ENCODE measurements around the gene ZNF697. TPM values are rescaled to one million over a fixed set of nuclear protein-coding genes. Genes with fewer than 3 reads are reported as not detected.

ZNF697 gene
- total RNA-seq, 1 experiment from 2014 or later: 17.4 TPM

GRCh38 chr1:119660253-119661083, 12.4 kb upstream of the ZNF697 start:
- no peak for DNase-seq
- H3K9me3 ChIP-seq (ENCODE audit: control insufficient read depth, low read depth, low read length): no peaks in the 10 kb centered on the region
- H3K23me2 ChIP-seq (ENCODE audit: insufficient read length, low read depth, low read length, poor library complexity, severe bottlenecking): no peaks in the 10 kb centered on the region
- H3K4me2 ChIP-seq (ENCODE audit: insufficient read depth, insufficient read length, low read length): no peak overlapping the region
- no peak overlapping the region for H3K56ac ChIP-seq (ENCODE audit: insufficient read length, low read depth, low read length)
- no peak overlapping the region for H4K5ac ChIP-seq (ENCODE audit: insufficient read length, low read depth, low read length)
- no peak overlapping the region for H2BK12ac ChIP-seq (ENCODE audit: insufficient read length, low read depth, low read length)
- WGBS (ENCODE audit: extremely low coverage, insufficient read length, low lambda C conversion rate): no CpG with 5 or more reads among the region's 5 CpGs
- no peak overlapping the region for H3K9ac ChIP-seq (ENCODE audit: extremely low read depth, insufficient read length, low read length)
- TF ChIP-seq, protein P1, sequence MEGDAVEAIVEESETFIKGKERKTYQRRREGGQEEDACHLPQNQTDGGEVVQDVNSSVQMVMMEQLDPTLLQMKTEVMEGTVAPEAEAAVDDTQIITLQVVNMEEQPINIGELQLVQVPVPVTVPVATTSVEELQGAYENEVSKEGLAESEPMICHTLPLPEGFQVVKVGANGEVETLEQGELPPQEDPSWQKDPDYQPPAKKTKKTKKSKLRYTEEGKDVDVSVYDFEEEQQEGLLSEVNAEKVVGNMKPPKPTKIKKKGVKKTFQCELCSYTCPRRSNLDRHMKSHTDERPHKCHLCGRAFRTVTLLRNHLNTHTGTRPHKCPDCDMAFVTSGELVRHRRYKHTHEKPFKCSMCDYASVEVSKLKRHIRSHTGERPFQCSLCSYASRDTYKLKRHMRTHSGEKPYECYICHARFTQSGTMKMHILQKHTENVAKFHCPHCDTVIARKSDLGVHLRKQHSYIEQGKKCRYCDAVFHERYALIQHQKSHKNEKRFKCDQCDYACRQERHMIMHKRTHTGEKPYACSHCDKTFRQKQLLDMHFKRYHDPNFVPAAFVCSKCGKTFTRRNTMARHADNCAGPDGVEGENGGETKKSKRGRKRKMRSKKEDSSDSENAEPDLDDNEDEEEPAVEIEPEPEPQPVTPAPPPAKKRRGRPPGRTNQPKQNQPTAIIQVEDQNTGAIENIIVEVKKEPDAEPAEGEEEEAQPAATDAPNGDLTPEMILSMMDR (conservative IDR thresholded peaks at IDR 0.05): no peak
- no peak overlapping the region for H2BK15ac ChIP-seq (ENCODE audit: low read depth, low read length)
- H4K8ac ChIP-seq (replicated peaks; ENCODE audit: insufficient read length, low read depth, low read length): no peak overlapping the region
- no peaks in the 10 kb centered on the region for H3K79me2 ChIP-seq (ENCODE audit: insufficient read depth, low read length)
- H4K20me1 ChIP-seq (ENCODE audit: control insufficient read depth, insufficient read depth, insufficient read length): no peaks in the 10 kb centered on the region
- H4K91ac ChIP-seq (ENCODE audit: insufficient read length, low read depth, low read length): no peak overlapping the region
- H3K27me3 Mint-ChIP-seq (ENCODE audit: low read depth): no peaks in the 10 kb centered on the region; the same call in 1 of the 2 replicates
- H3K27ac Mint-ChIP-seq: no peak overlapping the region
- no peak overlapping the region for H3K27ac ChIP-seq (ENCODE audit: insufficient read length, low read depth, low read length)
- H3K79me1 ChIP-seq (ENCODE audit: insufficient read depth, low read depth, low read length, poor library complexity, severe bottlenecking): no peaks in the 10 kb centered on the region
- H3T11ph ChIP-seq (ENCODE audit: low read length): no peak overlapping the region
- no peak overlapping the region for H2BK20ac ChIP-seq (ENCODE audit: low read depth, low read length, poor library complexity, severe bottlenecking)
- H3K4ac ChIP-seq (ENCODE audit: low read depth, low read length): no peak overlapping the region
- H3K4me3 Mint-ChIP-seq: no peak overlapping the region
- H3K9me3 Mint-ChIP-seq: no peaks in the 10 kb centered on the region
- H2AK5ac ChIP-seq (ENCODE audit: insufficient read length, low read length): no peak overlapping the region
- peaks cover 33 to 41% of the 10 kb centered on the region in 2 experiments for H3K4me1 Mint-ChIP-seq
- no peaks in the 10 kb centered on the region for H3K36me3 Mint-ChIP-seq (ENCODE audit: insufficient read depth in 1 of 3, low read depth in 3 of 3)
- no peak overlapping the region for H3K18ac ChIP-seq (ENCODE audit: insufficient read length, low read depth, low read length)
- H3K4me1 ChIP-seq (ENCODE audit: insufficient read depth, low read length): peaks cover 7% of the 10 kb centered on the region
- H3K27me3 ChIP-seq (ENCODE audit: insufficient read depth, low read length): no peaks in the 10 kb centered on the region
- H2BK120ac ChIP-seq (ENCODE audit: low read depth, low read length, poor library complexity, severe bottlenecking): no peak overlapping the region
- no peak overlapping the region for H3K23ac ChIP-seq (ENCODE audit: insufficient read length, low read depth, low read length)
- no peak overlapping the region for H2BK5ac ChIP-seq (ENCODE audit: insufficient read length, low read length)
- H2AFZ ChIP-seq (ENCODE audit: low read length): no peak overlapping the region
- H3K14ac ChIP-seq (ENCODE audit: insufficient read depth, low read length): no peak overlapping the region

Data from H9 (cell line).